NCI-H128 (cell line): ENCODE measurements around the gene STARD3.

Experiments used
- DNase-seq: peaks from one replicate; lab custom pipeline; 2025; ENCODE audit not compliant: unreplicated experiment; lab: John Stamatoyannopoulos, UW

STARD3 gene

GRCh38 chr17:39618956-39619785 lies 17.8 kb upstream of the STARD3 start:
- DNase-seq: no peak

- DNase-seq: no peak
Observed at GRCh38 chr17:39619786-39620101, 17.2 kb upstream of the STARD3 start.

- DNase-seq: peak; percentile 84
Observed at GRCh38 chr17:39621523-39622379, 15.2 kb upstream of the STARD3 start.

DNA sequence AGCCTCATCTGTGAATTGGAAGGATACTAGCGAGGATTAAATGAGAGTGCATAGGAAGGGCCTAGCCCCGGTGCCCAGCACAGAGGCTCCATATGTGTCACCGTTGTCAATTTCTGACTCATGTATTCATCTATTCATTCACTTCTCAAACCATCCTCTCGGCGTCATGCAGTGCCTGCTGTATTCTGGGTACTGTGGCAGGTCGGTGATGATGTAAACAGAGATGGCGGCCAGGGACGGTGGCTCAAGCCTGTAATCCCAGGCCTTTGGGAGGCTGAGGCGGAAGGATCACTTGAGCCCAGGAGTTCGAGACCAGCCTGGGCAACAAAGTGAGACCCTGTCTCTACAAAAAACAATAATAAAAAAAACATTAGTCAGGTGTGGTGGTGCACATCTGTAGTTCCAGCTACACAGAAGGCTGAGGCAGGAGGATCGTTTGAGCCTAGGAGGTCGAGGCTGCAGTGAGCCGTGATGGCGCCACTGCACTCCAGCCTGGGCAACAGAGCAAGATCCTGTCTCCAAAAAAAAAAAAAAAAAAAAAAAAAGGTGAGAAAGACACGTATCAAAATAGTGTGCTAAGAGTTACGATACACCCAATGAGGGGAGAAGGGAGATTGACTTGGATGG lies 14.5 kb upstream of the STARD3 start:
- DNase-seq: no peak

DNA sequence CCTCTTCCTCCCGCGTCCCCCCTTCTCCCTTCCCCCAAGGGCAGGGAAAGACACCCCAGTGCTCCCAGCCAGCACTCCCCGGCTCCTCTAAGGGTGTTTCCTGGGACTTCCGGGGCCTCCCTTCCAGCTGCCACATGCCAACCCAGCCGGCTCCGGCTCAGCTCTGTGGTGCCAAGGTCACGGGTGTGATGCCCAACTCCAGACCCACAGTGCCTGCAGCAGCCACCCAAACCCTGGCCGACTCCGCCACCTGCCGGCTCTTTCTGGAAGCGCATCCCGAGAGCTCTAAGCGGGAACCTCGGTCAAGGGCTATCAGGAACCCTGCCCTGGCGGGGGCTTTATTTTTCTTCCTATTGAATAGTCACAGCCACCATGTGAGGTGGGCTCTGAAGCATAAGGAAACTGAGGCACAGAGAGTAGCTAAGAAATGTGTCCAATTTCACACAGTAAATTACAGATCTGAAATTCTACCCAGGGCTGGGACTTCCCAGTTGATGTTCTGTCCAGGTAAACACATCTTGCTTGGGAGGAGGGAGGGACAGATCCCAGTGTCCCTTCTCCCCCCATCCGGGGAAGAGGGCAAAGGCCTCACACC lies 13.5 kb upstream of the STARD3 start:
- DNase-seq: peak; percentile 49

GRCh38 chr17:39624313-39624712 lies 12.6 kb upstream of the STARD3 start:
- no peak for DNase-seq

- no peak for DNase-seq
Observed at GRCh38 chr17:39625198-39625785, 11.7 kb upstream of the STARD3 start.

DNA sequence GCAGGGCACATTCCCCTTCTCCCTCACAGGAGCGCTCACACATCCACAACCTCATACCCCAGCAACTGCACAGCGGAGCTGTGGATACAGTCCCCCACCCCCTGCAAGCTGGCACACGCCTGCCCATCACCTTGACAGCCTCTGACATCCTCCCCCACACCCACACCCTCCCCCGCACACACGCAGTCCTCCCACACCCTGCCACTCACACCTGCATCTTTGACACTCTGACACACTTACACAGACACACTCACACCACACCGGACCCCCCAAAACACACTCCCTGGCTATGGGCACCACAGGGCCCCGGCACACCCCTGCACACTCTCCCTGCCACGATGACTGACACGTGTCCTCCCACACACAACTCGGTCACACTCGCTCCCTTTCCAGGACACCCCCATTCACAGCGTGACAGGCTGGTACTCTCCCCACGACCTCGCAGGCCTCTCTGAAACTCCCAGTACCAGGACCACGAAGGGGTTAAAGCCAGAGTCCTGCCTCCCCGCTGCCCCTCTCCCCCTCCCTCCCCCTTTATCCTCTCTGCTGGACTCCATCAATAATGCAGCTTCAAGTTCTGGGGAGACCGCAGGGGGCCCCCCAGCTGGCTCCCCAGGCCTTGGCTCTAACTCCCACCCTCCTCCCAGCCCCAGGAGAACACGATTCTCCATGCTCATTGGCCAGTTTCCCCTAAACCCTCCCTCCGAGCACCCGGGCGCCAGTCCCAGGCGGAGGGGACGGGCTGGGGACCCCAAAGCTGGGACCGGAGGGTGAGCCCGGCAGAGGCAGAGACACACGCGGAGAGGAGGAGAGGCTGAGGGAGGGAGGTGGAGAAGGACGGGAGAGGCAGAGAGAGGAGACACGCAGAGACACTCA lies 10.5 kb upstream of the STARD3 start, which contains the start of gene PPP1R1B:
PPP1R1B (plus strand) TSS at position 782 of the 876 bp plus-strand sequence. CDS start 441 bp downstream, outside the sequence.
- no peak for DNase-seq

DNA sequence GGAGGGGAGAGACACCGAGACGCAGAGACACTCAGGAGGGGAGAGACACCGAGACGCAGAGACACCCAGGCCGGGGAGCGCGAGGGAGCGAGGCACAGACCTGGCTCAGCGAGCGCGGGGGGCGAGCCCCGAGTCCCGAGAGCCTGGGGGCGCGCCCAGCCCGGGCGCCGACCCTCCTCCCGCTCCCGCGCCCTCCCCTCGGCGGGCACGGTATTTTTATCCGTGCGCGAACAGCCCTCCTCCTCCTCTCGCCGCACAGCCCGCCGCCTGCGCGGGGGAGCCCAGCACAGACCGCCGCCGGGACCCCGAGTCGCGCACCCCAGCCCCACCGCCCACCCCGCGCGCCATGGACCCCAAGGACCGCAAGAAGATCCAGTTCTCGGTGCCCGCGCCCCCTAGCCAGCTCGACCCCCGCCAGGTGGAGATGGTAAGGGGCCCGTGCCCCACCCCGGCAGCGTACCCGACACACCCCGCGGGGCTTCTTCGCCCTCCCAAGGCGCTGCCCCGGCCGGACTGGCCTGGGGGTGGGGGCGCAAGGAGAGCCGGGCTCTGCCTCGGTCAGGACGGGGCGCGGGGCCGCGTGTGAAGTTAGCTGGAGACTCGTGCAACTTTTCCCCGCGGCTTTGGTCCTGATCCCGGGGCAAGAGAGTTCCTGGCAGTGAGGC lies 9.8 kb upstream of the STARD3 start:
- no peak for DNase-seq

DNA sequence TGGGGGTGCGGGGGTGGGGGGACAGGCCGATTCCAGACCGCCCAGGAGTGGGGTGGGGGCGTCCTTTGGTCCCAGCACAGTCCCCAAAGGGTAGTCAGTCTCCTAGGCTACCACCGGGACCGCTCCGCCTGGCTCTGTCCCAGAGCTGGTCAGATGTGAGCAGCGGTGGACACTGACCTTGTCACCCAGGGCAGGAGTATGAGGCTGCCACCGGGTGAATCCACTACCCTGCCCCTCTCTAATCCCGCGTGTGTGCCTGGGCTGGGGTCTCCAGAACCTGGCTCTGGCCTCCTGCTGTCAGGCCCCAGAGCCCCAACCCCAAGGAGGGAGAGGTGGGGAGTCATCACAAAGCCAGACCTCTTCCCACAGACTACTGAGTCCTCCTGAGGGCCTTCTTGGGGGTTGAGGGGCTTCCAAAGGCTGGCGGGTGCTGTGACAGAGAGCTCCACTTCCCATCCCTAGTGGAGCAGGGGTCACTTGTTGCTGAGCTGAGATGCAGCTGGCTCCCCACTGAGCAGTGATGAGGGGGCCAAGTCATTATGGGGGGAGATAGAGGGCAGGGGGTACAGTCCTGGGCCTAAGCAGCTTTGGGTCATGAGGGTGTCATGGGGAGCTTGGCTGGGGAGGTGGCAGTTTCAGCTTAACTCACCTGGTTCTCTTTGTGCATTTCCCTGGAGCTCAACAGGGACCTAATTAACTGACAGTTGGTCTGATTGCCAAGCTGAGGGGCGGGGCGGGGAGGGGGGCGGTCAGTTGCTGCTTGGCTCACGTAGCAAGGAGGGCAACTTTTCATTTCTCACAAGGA lies 9.0 kb upstream of the STARD3 start:
- no peak for DNase-seq

GRCh38 chr17:39628655-39629493 lies 8.1 kb upstream of the STARD3 start:
- DNase-seq: no peak

DNA sequence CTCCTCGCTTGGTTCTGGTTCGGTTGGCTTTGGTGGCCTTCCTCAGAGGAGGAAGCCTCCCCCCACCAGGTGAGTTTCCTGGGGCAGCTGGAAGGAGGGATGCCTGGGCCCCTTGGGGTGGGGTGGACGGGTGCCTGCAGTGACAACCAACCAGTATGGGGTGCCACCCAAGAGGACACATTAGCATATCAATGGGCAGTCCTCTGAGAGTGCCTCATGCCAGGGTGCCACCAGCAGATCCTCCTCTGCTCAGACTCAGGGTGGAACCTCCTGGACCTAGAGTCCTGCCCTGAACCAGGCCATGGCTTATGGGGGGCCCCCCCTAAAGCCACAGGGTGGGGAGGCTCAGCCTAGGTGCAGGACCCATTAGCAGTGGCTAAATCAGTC lies 7.5 kb upstream of the STARD3 start:
- DNase-seq: no peak

DNA sequence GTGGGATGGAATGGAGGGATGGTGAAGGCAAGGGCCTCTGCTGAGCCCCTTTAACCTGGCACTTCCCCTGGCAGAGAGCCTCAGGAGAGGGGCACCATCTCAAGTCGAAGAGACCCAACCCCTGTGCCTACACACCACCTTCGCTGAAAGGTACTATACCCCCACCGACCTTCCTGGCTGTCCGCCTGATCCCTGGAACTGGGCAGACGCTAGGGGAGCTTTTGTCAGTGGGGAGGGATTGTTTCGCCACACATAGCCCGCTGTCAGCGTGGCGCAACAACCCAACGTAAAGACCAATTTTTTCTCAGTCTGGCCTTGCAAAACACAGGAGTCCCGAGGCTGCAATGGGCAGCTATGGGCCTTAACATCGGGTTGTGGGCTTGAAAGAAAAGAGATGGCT lies 7.0 kb upstream of the STARD3 start:
- no peak for DNase-seq

DNA sequence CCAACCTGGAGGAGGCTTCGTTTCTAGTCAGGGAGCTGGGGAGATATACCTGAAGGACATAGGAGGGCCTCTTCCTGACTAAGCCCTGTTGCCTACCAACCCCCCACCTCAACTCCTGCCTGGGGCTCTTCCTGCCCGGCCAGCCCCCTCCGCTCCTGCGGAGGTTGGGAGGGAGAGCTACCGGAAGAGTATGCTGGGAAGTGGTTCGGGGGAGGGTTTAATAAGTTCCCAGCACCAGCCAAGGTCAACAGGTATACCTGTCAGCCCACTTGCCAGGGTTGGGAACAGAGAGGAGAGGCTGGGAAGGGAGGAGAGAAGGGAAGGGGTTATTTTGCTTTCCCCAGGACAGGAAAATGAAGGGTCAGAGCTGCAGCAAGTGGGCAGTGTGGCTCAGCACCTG lies 5.5 kb upstream of the STARD3 start:
- DNase-seq: no peak

DNA sequence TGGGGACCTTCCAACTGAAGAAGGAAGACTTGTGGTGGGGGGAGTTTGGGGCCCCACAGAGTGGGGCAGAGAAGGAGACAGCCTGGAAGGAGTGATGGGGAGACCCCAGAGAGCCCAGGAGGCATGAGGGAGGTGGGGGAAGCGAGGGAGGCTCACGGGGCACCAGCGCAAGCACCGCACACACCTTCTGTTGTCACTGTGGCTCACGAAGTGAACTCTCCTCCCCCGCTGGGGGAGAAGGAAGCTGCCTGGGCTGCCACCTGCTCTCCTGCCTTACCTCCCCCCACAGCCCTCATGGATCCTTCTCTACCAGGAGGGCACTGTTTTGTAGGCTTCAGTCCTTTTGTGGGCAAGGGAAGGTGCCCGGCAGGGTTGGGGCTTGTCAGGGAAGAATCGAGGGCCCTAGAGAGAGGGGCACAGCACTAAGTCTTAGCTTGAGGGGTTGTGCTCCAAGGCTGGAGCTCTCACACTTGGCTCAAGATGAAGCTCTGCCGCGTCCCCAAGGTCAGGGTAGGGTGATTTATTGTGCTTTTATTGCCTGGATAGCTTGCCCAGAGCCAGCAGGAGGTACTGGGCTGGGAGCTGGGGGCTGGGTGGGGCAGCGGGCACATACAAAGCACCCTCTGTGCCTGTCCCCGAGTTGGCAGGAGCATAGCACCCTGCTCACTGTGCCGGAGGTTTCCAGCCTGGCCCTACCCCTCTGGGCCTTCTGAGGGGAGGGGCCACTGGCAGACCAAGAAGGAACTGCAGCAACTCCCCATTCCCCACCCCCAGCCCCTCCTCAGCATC lies 4.6 kb upstream of the STARD3 start:
- DNase-seq: no peak

DNA sequence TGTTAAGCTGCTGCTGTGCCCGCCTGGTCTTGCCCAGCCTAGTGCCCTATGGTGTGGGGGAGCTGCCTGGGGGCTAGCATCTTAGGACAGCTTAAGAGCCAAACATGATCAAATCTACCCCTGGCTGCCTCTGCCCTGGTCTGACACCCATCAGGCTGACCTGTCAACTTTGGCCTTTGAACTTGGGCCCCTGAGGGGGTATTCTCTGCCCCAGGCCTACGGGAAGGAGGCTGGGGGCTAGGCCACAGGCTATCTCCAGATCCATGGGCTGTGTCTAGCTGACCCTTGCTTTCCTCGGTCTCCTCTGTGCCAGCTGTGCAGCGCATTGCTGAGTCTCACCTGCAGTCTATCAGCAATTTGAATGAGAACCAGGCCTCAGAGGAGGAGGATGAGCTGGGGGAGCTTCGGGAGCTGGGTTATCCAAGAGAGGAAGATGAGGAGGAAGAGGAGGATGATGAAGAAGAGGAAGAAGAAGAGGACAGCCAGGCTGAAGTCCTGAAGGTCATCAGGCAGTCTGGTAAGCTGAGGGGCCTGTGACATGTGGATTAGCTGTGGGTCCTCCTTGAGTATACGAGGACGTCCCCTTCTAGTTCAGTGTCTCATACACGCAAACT lies 3.3 kb upstream of the STARD3 start:
- DNase-seq: no peak
